HG03432 (cell line): Measurements from ENCODE around the gene CDH19.

Experiments
- ATAC-seq: cut with Tn5 transposase; IDR thresholded peaks from one replicate; pipeline ENCODE4 v1.9.1; 2021; ENCODE audit warnings: mild to moderate bottlenecking, moderate library complexity; ENCODE audit not compliant: unreplicated experiment

Gene CDH19

GRCh38 chr18:66603941-66604627 is at the start of gene CDH19:
TSS of gene CDH19 (minus strand) at chr18:66604090. CDS start at chr18:66572204, 31,886 bp downstream.
- ATAC-seq, result no peak

GRCh38 chr18:66647671-66648070 is 43.8 kb upstream of the CDH19 start:
- ATAC-seq, result no peak

GRCh38 chr18:66646609-66647008 is 42.7 kb upstream of the CDH19 start:
- ATAC-seq, result no peak

- ATAC-seq, result no peak
These were observed 42.1 kb upstream of the CDH19 start for GRCh38 chr18:66645983-66646382.

- ATAC-seq, result no peak
These were observed 37.2 kb upstream of the CDH19 start for GRCh38 chr18:66641056-66641455.

- no peak for ATAC-seq
These were observed 36.5 kb upstream of the CDH19 start for GRCh38 chr18:66640431-66640830.

GRCh38 chr18:66638856-66639629 is 35.2 kb upstream of the CDH19 start:
- ATAC-seq, result no peak

- no peak for ATAC-seq
These were observed 31.5 kb upstream of the CDH19 start for GRCh38 chr18:66635342-66635741.

- ATAC-seq, result no peak
These were observed 28.9 kb upstream of the CDH19 start for GRCh38 chr18:66632756-66633155.

GRCh38 chr18:66630831-66631230 is 26.9 kb upstream of the CDH19 start:
- no peak for ATAC-seq

- ATAC-seq, result no peak
These were observed 19.9 kb upstream of the CDH19 start for GRCh38 chr18:66623821-66624220.

GRCh38 chr18:66621816-66622576 is 18.1 kb upstream of the CDH19 start:
- ATAC-seq, result no peak

- ATAC-seq, result peak; percentile 94
These were observed 12.7 kb upstream of the CDH19 start for GRCh38 chr18:66616523-66616983.

GRCh38 chr18:66615176-66615575 is 11.3 kb upstream of the CDH19 start:
- ATAC-seq, result no peak

- no peak for ATAC-seq
These were observed 3.7 kb upstream of the CDH19 start for GRCh38 chr18:66607632-66608031.

- ATAC-seq, result no peak
These were observed 2.2 kb downstream of the CDH19 start for GRCh38 chr18:66601649-66602048.

GRCh38 chr18:66599190-66599589 is 4.7 kb downstream of the CDH19 start:
- ATAC-seq, result no peak

- ATAC-seq, result no peak
These were observed 16.5 kb downstream of the CDH19 start for GRCh38 chr18:66587430-66587829.

- no peak for ATAC-seq
These were observed 21.7 kb downstream of the CDH19 start for GRCh38 chr18:66582211-66582610.

GRCh38 chr18:66575263-66575662 is 28.6 kb downstream of the CDH19 start:
- no peak for ATAC-seq

GRCh38 chr18:66571845-66572244 is 32.0 kb downstream of the CDH19 start:
- ATAC-seq, result no peak

GRCh38 chr18:66566616-66567015 is 37.3 kb downstream of the CDH19 start:
- no peak for ATAC-seq
